Astrocyte of the cerebellum (primary cell): ENCODE results near the gene CASP5.

Experiments used
- DNase-seq: peaks from one replicate; pipeline ENCODE4 v3.0.0-alpha.2; 2011; ENCODE audit warnings: low read depth
- H3K4me3 ChIP-seq: 2 replicates; pipeline ENCODE4 v1.5.1; 2011; ENCODE audit warnings: mild to moderate bottlenecking, low read depth, low read length, moderate library complexity
- in situ Hi-C: cut with HindIII; loops from 2 replicates; pipeline ENCODE4 v1.10.0; 2017; ENCODE audit warnings: low sequenced_read_pairs
- TF ChIP-seq, protein P1 (sequence below): IDR thresholded peaks from 2 replicates; pipeline ENCODE4 v1.5.1; 2012; ENCODE audit warnings: low read length, low read depth, moderate library complexity, mild to moderate bottlenecking; ENCODE audit errors: missing control alignments

Gene CASP5

GRCh38 chr11:105000797-105001196, 22.2 kb downstream of the CASP5 start:
- in situ Hi-C loops, result no loop called here
- DNase-seq, result no peak
- no peak overlapping the region for H3K4me3 ChIP-seq
- TF ChIP-seq, protein P1, sequence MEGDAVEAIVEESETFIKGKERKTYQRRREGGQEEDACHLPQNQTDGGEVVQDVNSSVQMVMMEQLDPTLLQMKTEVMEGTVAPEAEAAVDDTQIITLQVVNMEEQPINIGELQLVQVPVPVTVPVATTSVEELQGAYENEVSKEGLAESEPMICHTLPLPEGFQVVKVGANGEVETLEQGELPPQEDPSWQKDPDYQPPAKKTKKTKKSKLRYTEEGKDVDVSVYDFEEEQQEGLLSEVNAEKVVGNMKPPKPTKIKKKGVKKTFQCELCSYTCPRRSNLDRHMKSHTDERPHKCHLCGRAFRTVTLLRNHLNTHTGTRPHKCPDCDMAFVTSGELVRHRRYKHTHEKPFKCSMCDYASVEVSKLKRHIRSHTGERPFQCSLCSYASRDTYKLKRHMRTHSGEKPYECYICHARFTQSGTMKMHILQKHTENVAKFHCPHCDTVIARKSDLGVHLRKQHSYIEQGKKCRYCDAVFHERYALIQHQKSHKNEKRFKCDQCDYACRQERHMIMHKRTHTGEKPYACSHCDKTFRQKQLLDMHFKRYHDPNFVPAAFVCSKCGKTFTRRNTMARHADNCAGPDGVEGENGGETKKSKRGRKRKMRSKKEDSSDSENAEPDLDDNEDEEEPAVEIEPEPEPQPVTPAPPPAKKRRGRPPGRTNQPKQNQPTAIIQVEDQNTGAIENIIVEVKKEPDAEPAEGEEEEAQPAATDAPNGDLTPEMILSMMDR, result peak; percentile 34

DNA sequence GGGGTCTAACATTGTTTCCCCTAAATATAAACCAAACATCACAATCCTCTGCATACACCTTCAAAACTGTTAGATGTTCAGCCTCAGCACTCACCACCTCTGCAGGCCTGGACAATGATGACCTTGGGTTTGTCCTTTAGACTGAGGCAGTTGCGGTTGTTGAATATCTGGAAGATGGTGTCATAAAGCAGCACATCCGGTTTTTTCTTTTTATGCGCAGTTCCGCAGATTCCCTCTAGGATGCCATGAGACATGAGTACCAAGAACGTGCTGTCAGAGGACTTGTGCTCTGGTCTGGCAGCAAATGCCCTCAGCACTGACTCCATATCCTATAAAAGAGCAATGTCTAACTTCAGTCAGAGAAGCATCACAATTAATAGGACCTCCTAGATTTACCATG, 22.8 kb downstream of the CASP5 start:
- TF ChIP-seq, protein P1, result no peak
- in situ Hi-C loops, result no loop called here
- no peak overlapping the region for H3K4me3 ChIP-seq
- no peak for DNase-seq

GRCh38 chr11:104999721-105000120, 23.2 kb downstream of the CASP5 start:
- DNase-seq, result no peak
- no peak overlapping the region for H3K4me3 ChIP-seq
- in situ Hi-C loops, result no loop called here
- TF ChIP-seq, protein P1, result no peak

DNA sequence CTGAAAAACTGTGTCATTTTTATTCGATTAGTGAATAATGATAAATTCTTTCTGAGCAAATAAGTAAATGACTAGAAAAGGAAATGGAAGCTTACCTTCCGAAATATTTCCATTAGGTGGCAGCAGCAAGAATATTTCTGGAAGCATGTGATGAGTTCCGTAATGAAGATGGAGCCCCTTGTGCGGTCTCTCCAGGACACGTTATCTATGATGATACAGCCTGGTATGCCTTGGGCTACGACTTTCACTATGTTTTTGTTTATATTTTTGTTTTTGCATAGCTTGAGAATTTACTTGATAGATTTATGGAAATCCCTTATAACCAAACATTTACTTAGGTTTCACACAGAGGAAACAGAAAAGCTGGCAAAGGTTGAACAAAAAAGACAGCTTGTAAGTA, 25.7 kb downstream of the CASP5 start:
- TF ChIP-seq, protein P1, result no peak
- in situ Hi-C loops, result no loop called here
- DNase-seq, result no peak
- no peak overlapping the region for H3K4me3 ChIP-seq

DNA sequence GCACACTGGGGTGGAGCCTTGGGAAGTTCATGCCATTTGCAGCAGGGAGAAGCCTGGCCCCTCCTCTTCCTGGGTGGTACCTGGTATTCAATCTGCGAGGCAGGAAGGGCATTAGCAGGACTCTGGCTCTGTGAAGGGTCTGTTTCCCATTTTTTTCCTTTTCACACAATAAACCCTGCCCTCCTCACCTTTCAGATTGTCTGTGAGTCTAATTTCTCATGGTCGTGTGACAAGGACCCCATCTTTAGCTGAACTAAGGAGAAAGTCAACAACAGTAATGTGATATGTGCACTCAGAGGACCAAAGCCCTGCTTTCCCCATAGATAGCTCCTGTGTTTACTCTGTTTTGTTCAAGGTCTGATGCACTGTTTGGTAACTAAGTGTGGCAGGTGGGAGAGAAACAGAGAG, 28.0 kb downstream of the CASP5 start:
- in situ Hi-C loops, result no loop called here
- DNase-seq, result no peak
- no peak overlapping the region for H3K4me3 ChIP-seq
- TF ChIP-seq, protein P1, result no peak

- no peak for DNase-seq
- in situ Hi-C loops, result no loop called here
- H3K4me3 ChIP-seq, result no peak overlapping the region
- TF ChIP-seq, protein P1, result no peak
Observed at GRCh38 chr11:104992781-104993180, 30.2 kb downstream of the CASP5 start.

- in situ Hi-C loops, result no loop called here
- no peak for DNase-seq
- H3K4me3 ChIP-seq, result no peak overlapping the region
- TF ChIP-seq, protein P1, result no peak
Observed at GRCh38 chr11:104991994-104992393, 31.0 kb downstream of the CASP5 start.
